Stimulated activated CD4-positive, alpha-beta T cell treated with anti-CD3 and anti-CD28 coated beads, Interleukin-4, amount 100 ng/mL, for 24 hours (primary cell): ENCODE data around the gene AJM1.
"Not testable (repeated sequence)": the region's sequence is repeated elsewhere in the genome, so short reads cannot be mapped to it uniquely, and the experiment has no call there.

Experiments
- DNase-seq: peaks from one replicate; pipeline ENCODE4 v3.0.0-alpha.2; 2020

AJM1 gene

GRCh38 chr9:136881691-136882108 is 39.4 kb downstream of the AJM1 start:
- peak; percentile 64 for DNase-seq

- peak; percentile 93 for DNase-seq
These were observed 40.0 kb downstream of the AJM1 start for GRCh38 chr9:136882109-136882946.

- DNase-seq = not testable (repeated sequence)
These were observed 40.6 kb downstream of the AJM1 start for GRCh38 chr9:136882947-136883283.

- not testable (repeated sequence) for DNase-seq
These were observed 41.4 kb downstream of the AJM1 start for GRCh38 chr9:136883670-136884069.

GRCh38 chr9:136885950-136886578 is 43.8 kb downstream of the AJM1 start, which contains the start of gene TRAF2:
Gene TRAF2 (plus strand): TSS chr9:136886516. CDS start chr9:136898741, 12,225 bp downstream.
- peak; percentile 97 for DNase-seq

- DNase-seq = peak; percentile 32
These were observed 44.6 kb downstream of the AJM1 start for GRCh38 chr9:136886610-136887597.

GRCh38 chr9:136888454-136888853 is 46.2 kb downstream of the AJM1 start:
- DNase-seq = no peak

- no peak for DNase-seq
These were observed 47.6 kb downstream of the AJM1 start for GRCh38 chr9:136889858-136890257.

- no peak for DNase-seq
These were observed 48.4 kb downstream of the AJM1 start for GRCh38 chr9:136890661-136891060.
